HL-60 (cell line): ENCODE data around the gene LY6G6D.

Source experiments
- CTCF ChIP-seq: IDR thresholded peaks from one replicate; pipeline ENCODE4 v1.5.1; 2011; ENCODE audit warnings: low read length, control low read depth, inconsistent platforms; ENCODE audit not compliant: insufficient read depth
- POLR2AphosphoS5 ChIP-seq: IDR thresholded peaks from 2 replicates; pipeline ENCODE4 v1.6.1; 2012; ENCODE audit warnings: low read depth
- REST ChIP-seq: IDR thresholded peaks from 2 replicates; pipeline ENCODE4 v1.6.1; 2012; ENCODE audit warnings: low read depth; ENCODE audit not compliant: insufficient replicate concordance
- SPI1 ChIP-seq: IDR thresholded peaks from 2 replicates; pipeline ENCODE4 v1.6.1; 2012; ENCODE audit warnings: low read depth, mild to moderate bottlenecking, borderline replicate concordance

- TF ChIP-seq CTCF (no peak), POLR2AphosphoS5 (no peak), SPI1 (no peak), REST (no peak)
These were observed 31.6 kb upstream of the LY6G6D start for GRCh38 chr6:31683591-31683990.
